T follicular helper cell (primary cell): Measurements from ENCODE around the gene UNKL.
A peak's percentile ranks its signal among the peaks of the same experiment; 100 is the strongest.

Experiments used
- DNase-seq: peaks from one replicate; pipeline ENCODE4 v3.0.0-alpha.2; 2020; ENCODE audit warnings: low read depth

The UNKL gene

GRCh38 chr16:1351582-1352362 is 62.7 kb downstream of the UNKL start, which contains the start of the genes GNPTG and TSR3:
Gene GNPTG, plus strand, starts transcription at chr16:1351931. Its CDS starts 35 bp downstream, at chr16:1351966.
Gene TSR3, minus strand, starts transcription at chr16:1351878. Its CDS starts 74 bp downstream, at chr16:1351804.
- peak; percentile 76 for DNase-seq

- no peak for DNase-seq
Measured at GRCh38 chr16:1351215-1351581, 63.3 kb downstream of the UNKL start.

- DNase-seq = no peak
Measured at GRCh38 chr16:1350691-1351090, 63.8 kb downstream of the UNKL start.

- no peak for DNase-seq
Measured at GRCh38 chr16:1349951-1350350, 64.6 kb downstream of the UNKL start.

GRCh38 chr16:1349351-1349750 is 65.2 kb downstream of the UNKL start:
- DNase-seq = no peak

- no peak for DNase-seq
Measured at GRCh38 chr16:1348926-1349325, 65.6 kb downstream of the UNKL start.

- DNase-seq = no peak
Measured at GRCh38 chr16:1348441-1348840, 66.1 kb downstream of the UNKL start.

- DNase-seq = no peak
Measured at GRCh38 chr16:1347962-1348361, 66.5 kb downstream of the UNKL start.

- no peak for DNase-seq
Measured at GRCh38 chr16:1347286-1347855, 67.1 kb downstream of the UNKL start.

GRCh38 chr16:1346422-1347285 is 67.8 kb downstream of the UNKL start:
- DNase-seq = no peak

GRCh38 chr16:1345651-1346421 is 68.7 kb downstream of the UNKL start:
- no peak for DNase-seq

- DNase-seq = no peak
Measured at GRCh38 chr16:1345087-1345486, 69.4 kb downstream of the UNKL start.

- no peak for DNase-seq
Measured at GRCh38 chr16:1344499-1344898, 70.0 kb downstream of the UNKL start.

- DNase-seq = no peak
Measured at GRCh38 chr16:1343428-1344242, 70.9 kb downstream of the UNKL start.

GRCh38 chr16:1342526-1343427 is 71.7 kb downstream of the UNKL start:
- peak; percentile 97 for DNase-seq

GRCh38 chr16:1341495-1342420 is 72.7 kb downstream of the UNKL start:
- DNase-seq = no peak

- DNase-seq = no peak
Measured at GRCh38 chr16:1340730-1341494, 73.6 kb downstream of the UNKL start.
